ENCODE results near the gene SRD5A2. TPM values are rescaled to one million over a fixed set of nuclear protein-coding genes. Genes with fewer than 3 reads are reported as not detected.
"Not testable (repeated sequence)": the region's sequence is repeated elsewhere in the genome, so short reads cannot be mapped to it uniquely, and the experiment has no call there.

The SRD5A2 gene
- total RNA-seq, 1 experiment from 2014 or later: not detected

GRCh38 chr2:31504311-31504710 lies 76.4 kb downstream of the SRD5A2 start (continued):
- TF ChIP-seq POLR2AphosphoS5 (IDR thresholded peaks at IDR 0.05; ENCODE audit: low read depth, low read length) (no peak), SIN3A (IDR thresholded peaks at IDR 0.05; ENCODE audit: low read depth) (no peak), SP1 (IDR thresholded peaks at IDR 0.05; ENCODE audit: low read depth) (no peak), EZH2 (IDR thresholded peaks at IDR 0.05) (no peak), POLR2A (IDR thresholded peaks at IDR 0.05; ENCODE audit: borderline replicate concordance, extremely low read depth, insufficient read depth, insufficient read length) (no peak), JUND (IDR thresholded peaks at IDR 0.05) (no peak), CBX3 (IDR thresholded peaks at IDR 0.05; ENCODE audit: low read depth) (no peak)

GRCh38 chr2:31496451-31496874 lies 84.3 kb downstream of the SRD5A2 start:
- H3K36me3 ChIP-seq (ENCODE audit: control insufficient read depth in 1 of 2, insufficient read depth in 2 of 2, low read length in 2 of 2); H3K9me3 ChIP-seq (ENCODE audit: control insufficient read depth in 1 of 2, insufficient read depth in 1 of 2, low read depth in 1 of 2, low read length in 2 of 2); H3K9ac ChIP-seq (ENCODE audit: low read length); intact Hi-C loops (cut with micrococcal nuclease); ATAC-seq; H3K4me2 ChIP-seq (ENCODE audit: low read length); H3K4me3 ChIP-seq (replicated peaks in 1 of 2; ENCODE audit: low read depth in 1 of 2, low read length in 2 of 2); DNase-seq (ENCODE audit: low read depth, low spot score); H3K27me3 ChIP-seq (ENCODE audit: insufficient read depth, low read length); H3K9me2 ChIP-seq (ENCODE audit: insufficient read depth); H4K20me1 ChIP-seq (ENCODE audit: insufficient read depth); H3K4me1 ChIP-seq (ENCODE audit: control insufficient read depth in 1 of 2, insufficient read depth in 2 of 2, low read length in 2 of 2); POLR2A ChIA-PET; CTCF ChIA-PET; H2AFZ ChIP-seq (ENCODE audit: low read depth, low read length, poor library complexity, severe bottlenecking); RAD21 ChIA-PET (ENCODE audit: low non-redundant PET in 1 of 2, low total read pairs in 2 of 2, uncharacterized antibody in 2 of 2, unreplicated experiment in 2 of 2); BruUV-seq (replicated peaks); H3K79me2 ChIP-seq (ENCODE audit: insufficient read depth, low read length); H3K27ac ChIP-seq (ENCODE audit: low read depth, low read length): not testable (repeated sequence)

DNA sequence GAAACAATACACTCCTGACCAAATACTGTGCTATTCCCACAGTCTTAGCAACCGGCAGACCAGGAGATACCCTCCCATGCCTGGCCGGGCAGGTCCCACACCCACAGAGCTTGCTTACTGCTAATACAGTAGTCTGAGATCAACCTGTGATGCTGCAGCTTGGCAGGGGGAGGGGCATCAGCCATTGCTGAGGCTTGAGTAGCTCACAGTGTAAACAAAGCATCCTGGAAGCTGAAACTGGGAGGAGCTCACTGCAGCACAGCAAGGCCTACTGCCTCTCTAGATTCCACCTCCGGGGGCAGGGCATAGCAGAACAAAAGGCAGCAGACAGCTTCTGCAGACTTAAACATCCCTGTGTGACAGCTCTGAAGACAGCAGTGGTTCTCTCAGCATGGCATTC lies 91.4 kb downstream of the SRD5A2 start:
- ATAC-seq: peak; percentile 79

More for the DNA sequence above, 91.4 kb downstream of the SRD5A2 start:
- H4K20me1 ChIP-seq (ENCODE audit: insufficient read depth); H2AFZ ChIP-seq (ENCODE audit: low read depth, low read length, poor library complexity, severe bottlenecking); CTCF ChIA-PET; H3K36me3 ChIP-seq (ENCODE audit: control insufficient read depth in 1 of 2, insufficient read depth in 2 of 2, low read length in 2 of 2); H3K4me3 ChIP-seq (replicated peaks in 1 of 2; ENCODE audit: low read depth in 1 of 2, low read length in 2 of 2); BruUV-seq (replicated peaks); H3K27me3 ChIP-seq (ENCODE audit: insufficient read depth, low read length); H3K4me1 ChIP-seq (ENCODE audit: control insufficient read depth in 1 of 2, insufficient read depth in 2 of 2, low read length in 2 of 2); H3K27ac ChIP-seq (ENCODE audit: low read depth, low read length); intact Hi-C loops (cut with micrococcal nuclease); H3K9ac ChIP-seq (ENCODE audit: low read length); H3K79me2 ChIP-seq (ENCODE audit: insufficient read depth, low read length); H3K9me3 ChIP-seq (ENCODE audit: control insufficient read depth in 1 of 2, insufficient read depth in 1 of 2, low read depth in 1 of 2, low read length in 2 of 2); H3K4me2 ChIP-seq (ENCODE audit: low read length); RAD21 ChIA-PET (ENCODE audit: low non-redundant PET in 1 of 2, low total read pairs in 2 of 2, uncharacterized antibody in 2 of 2, unreplicated experiment in 2 of 2); POLR2A ChIA-PET; H3K9me2 ChIP-seq (ENCODE audit: insufficient read depth): not testable (repeated sequence)
- peak; percentile 12 for DNase-seq (ENCODE audit: low read depth, low spot score)

Data from HCT116 (cell line).